ENCODE data around the gene PDE6C. TPM values are rescaled to one million over a fixed set of nuclear protein-coding genes. Genes with fewer than 3 reads are reported as not detected.

The PDE6C gene
- total and polyA plus RNA-seq, 2 of the 4 experiments (the other 2 are of a cell fraction), result not detected

DNA sequence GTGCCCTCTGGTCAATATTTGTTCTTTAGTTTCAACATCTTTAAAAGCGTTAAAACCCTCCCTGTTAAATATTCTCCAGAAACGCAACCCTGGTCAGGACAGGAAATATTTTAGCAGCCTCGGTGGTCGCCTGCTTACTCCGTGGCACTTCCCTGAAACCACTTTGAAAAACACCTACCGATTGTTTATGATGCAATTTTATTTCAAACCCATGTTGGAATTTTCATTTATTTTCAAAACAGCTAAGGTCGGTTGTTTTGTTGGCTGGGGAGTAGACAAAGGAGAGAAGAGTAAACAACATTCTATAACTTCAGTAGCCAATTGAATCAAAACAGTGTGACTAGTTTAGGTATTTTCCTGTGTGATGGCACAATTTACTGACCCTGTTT lies 10.6 kb upstream of the PDE6C start:
- DNase-seq (no peak), ATAC-seq (ENCODE audit: low read depth) (no peak)
- Histone ChIP-seq H2AFZ (replicated peaks; ENCODE audit: low read length, poor library complexity) (no peak overlapping the region), H3K79me1 (ENCODE audit: low read depth in 1 of 2, low read length in 2 of 2) (no peaks in the 10 kb centered on the region), H3K4ac (ENCODE audit: low read depth, low read length) (no peak overlapping the region), H2AK5ac (ENCODE audit: low read depth, low read length) (no peak overlapping the region), H2BK5ac (ENCODE audit: low read depth, low read length, poor library complexity, severe bottlenecking) (no peak overlapping the region), H3K27me3 (ENCODE audit: control insufficient read depth, insufficient read depth, low read length) (peaks cover 41% of the 10 kb centered on the region), H2BK20ac (ENCODE audit: low read depth, low read length) (no peak overlapping the region), H4K20me1 (ENCODE audit: insufficient read depth, low read length) (no peaks in the 10 kb centered on the region), H4K5ac (ENCODE audit: low read depth, low read length) (no peak overlapping the region), H4K91ac (ENCODE audit: insufficient read depth, low read depth, low read length) (no peak overlapping the region), H3K9ac (ENCODE audit: low read depth, low read length) (no peak overlapping the region), H3K14ac (replicated peaks; ENCODE audit: low read depth, low read length) (no peak overlapping the region), H2BK120ac (ENCODE audit: low read depth, low read length) (no peak overlapping the region), H3K4me1 (ENCODE audit: control insufficient read depth, insufficient read depth, low read length) (peaks cover 1% of the 10 kb centered on the region; the same call in 1 of the 2 replicates), H2AK9ac (replicated peaks; ENCODE audit: low read depth, low read length, poor library complexity) (no peak overlapping the region), H3K9me1 (ENCODE audit: insufficient read depth, low read length) (no peaks in the 10 kb centered on the region), H3K36me3 (ENCODE audit: control insufficient read depth, insufficient read depth, low read length) (no peaks in the 10 kb centered on the region), H2BK15ac (ENCODE audit: low read depth, low read length) (no peak overlapping the region), H3K4me3 (ENCODE audit: insufficient read depth, low read depth, low read length) (no peak overlapping the region), H3K23ac (ENCODE audit: low read depth, low read length) (no peak overlapping the region), H3K4me2 (ENCODE audit: low read depth, low read length) (no peak overlapping the region; the same call in 1 of the 2 replicates), H3K56ac (ENCODE audit: extremely low read depth, insufficient read depth, low read length) (no peak overlapping the region), H4K8ac (ENCODE audit: low read depth in 2 of 2, low read length in 2 of 2) (no peak overlapping the region), H3K27ac (ENCODE audit: insufficient read depth, low read length) (no peak overlapping the region), H3K9me3 (ENCODE audit: control insufficient read depth, insufficient read depth, low read length) (no peaks in the 10 kb centered on the region), H3K18ac (ENCODE audit: low read depth, low read length) (no peak overlapping the region)
- intact Hi-C loops (cut with micrococcal nuclease), result no loop called here
- BruUV-seq (replicated peaks), result no TSS peak
- dilution Hi-C loops (cut with HindIII; ENCODE audit: low sequenced_read_pairs, unreplicated experiment), result no loop called here
- ChIA-PET CTCF (no interaction called here), POLR2A (ENCODE audit: unreplicated experiment) (no interaction called here)
- WGBS, 2 experiments (ENCODE audit: extremely low coverage in 2 of 2, insufficient read length in 1 of 2), result no CpG with 5 or more reads among the region's 7 CpGs
- in situ Hi-C loops (cut with MboI; ENCODE audit: low sequenced_read_pairs), result no loop called here
- TF ChIP-seq CHD1 (IDR thresholded peaks at IDR 0.05; ENCODE audit: low read depth, low read length) (no peak), RFX5 (IDR thresholded peaks at IDR 0.05; ENCODE audit: low read depth, low read length) (no peak), MAZ (IDR thresholded peaks at IDR 0.05; ENCODE audit: borderline replicate concordance, low read depth, low read length) (no peak), CEBPB (IDR thresholded peaks at IDR 0.05; ENCODE audit: low read depth, low read length) (no peak), RCOR1 (IDR thresholded peaks at IDR 0.05; ENCODE audit: insufficient replicate concordance, low read length) (no peak), RAD21 (IDR thresholded peaks at IDR 0.05; ENCODE audit: low read length) (no peak), NFE2L2 (IDR thresholded peaks at IDR 0.05; ENCODE audit: low read depth, low read length) (no peak)
- TF ChIP-seq, protein P1, sequence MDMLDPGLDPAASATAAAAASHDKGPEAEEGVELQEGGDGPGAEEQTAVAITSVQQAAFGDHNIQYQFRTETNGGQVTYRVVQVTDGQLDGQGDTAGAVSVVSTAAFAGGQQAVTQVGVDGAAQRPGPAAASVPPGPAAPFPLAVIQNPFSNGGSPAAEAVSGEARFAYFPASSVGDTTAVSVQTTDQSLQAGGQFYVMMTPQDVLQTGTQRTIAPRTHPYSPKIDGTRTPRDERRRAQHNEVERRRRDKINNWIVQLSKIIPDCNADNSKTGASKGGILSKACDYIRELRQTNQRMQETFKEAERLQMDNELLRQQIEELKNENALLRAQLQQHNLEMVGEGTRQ (IDR thresholded peaks at IDR 0.05; ENCODE audit: low read depth, low read length), result no peak
